GM12873 (cell line): ENCODE measurements around the gene TMEM156.

ENCODE experiments used
- CTCF ChIP-seq: IDR thresholded peaks from 2 replicates; pipeline ENCODE4 v1.5.1; 2012; ENCODE audit warnings: low read depth, mild to moderate bottlenecking, moderate library complexity, low read length, control low read depth; ENCODE audit not compliant: insufficient read depth; ENCODE audit errors: missing control alignments

Gene TMEM156

GRCh38 chr4:38920186-38920585 lies 112.0 kb downstream of the TMEM156 start:
- TF ChIP-seq CTCF = no peak

GRCh38 chr4:38919494-38919893 lies 112.7 kb downstream of the TMEM156 start:
- TF ChIP-seq CTCF = no peak

GRCh38 chr4:38917481-38918025 lies 114.7 kb downstream of the TMEM156 start:
- no peak for TF ChIP-seq CTCF
